CD14-positive monocyte (primary cell): Measurements from ENCODE around the gene SRGAP1. TPM values are rescaled to one million over a fixed set of nuclear protein-coding genes. Genes with fewer than 3 reads are reported as not detected.

Experiments used
- DNase-seq, 3 donors: peaks; one replicate each; pipeline ENCODE4 v3.0.0-alpha.2; 2011 to 2022
- H2AFZ ChIP-seq: 2 replicates; pipeline ENCODE4 v1.6.0; 2012; ENCODE audit warnings: mild to moderate bottlenecking, low read depth, low read length, inconsistent platforms; ENCODE audit not compliant: insufficient read depth, poor library complexity, severe bottlenecking
- H3K27ac ChIP-seq, 2 donors: 1 replicate in 1 of 2; 2 replicates in 1 of 2; pipeline ENCODE4 v1.5.1; 2012 to 2013; ENCODE audit warnings: low read length in 2 of 2, control low read depth in 1 of 2, inconsistent platforms in 1 of 2, low read depth in 1 of 2, mild to moderate bottlenecking in 1 of 2
- H3K27me3 ChIP-seq, 2 donors: one replicate each; pipeline versions ENCODE4 v1.6.0 to v1.6.1; 2011 to 2013; ENCODE audit warnings: low read length in 2 of 2; ENCODE audit not compliant: control insufficient read depth in 2 of 2, insufficient read depth in 2 of 2
- H3K36me3 ChIP-seq, 2 donors: replicated peaks in 1 of 2; 1 replicate in 1 of 2; 2 replicates in 1 of 2; pipeline versions ENCODE4 v1.5.1 to v1.6.1; 2012 to 2013; ENCODE audit warnings: low read length in 2 of 2, control low read depth in 1 of 2, inconsistent platforms in 1 of 2, mild to moderate bottlenecking in 1 of 2; ENCODE audit not compliant: insufficient read depth in 2 of 2, control insufficient read depth in 1 of 2
- H3K4me1 ChIP-seq, 2 donors: 1 replicate in 1 of 2; 2 replicates in 1 of 2; pipeline versions ENCODE4 v1.5.1 to v1.6.1; 2012 to 2013; ENCODE audit warnings: low read length in 2 of 2, control low read depth in 1 of 2, inconsistent platforms in 1 of 2, mild to moderate bottlenecking in 1 of 2, moderate library complexity in 1 of 2; ENCODE audit not compliant: insufficient read depth in 2 of 2, control insufficient read depth in 1 of 2
- H3K4me2 ChIP-seq: replicated peaks from 2 replicates; pipeline ENCODE3; 2012; ENCODE audit warnings: low read length, moderate library complexity, mild to moderate bottlenecking; ENCODE audit not compliant: poor library complexity, severe bottlenecking; ENCODE audit errors: extremely low read depth
- H3K4me3 ChIP-seq, 3 experiments: fragments of 200-600 bp in 1 of 3; sonication (generic) in 1 of 3; replicated peaks in 1 of 3; 1 replicate in 2 of 3; 2 replicates in 1 of 3; pipeline ENCODE4 v1.5.1; 2011 to 2013; ENCODE audit warnings: low read length in 3 of 3, mild to moderate bottlenecking in 3 of 3, control low read depth in 2 of 3, low read depth in 2 of 3, inconsistent platforms in 1 of 3, moderate library complexity in 1 of 3
- H3K79me2 ChIP-seq: 2 replicates; pipeline ENCODE4 v1.6.0; 2012; ENCODE audit warnings: mild to moderate bottlenecking, control low read depth, inconsistent platforms, low read length, moderate library complexity; ENCODE audit not compliant: insufficient read depth
- H3K9ac ChIP-seq: 2 replicates; pipeline ENCODE4 v1.6.0; 2017; ENCODE audit warnings: low read length, mild to moderate bottlenecking; ENCODE audit not compliant: insufficient read depth, poor library complexity, severe bottlenecking
- H3K9me3 ChIP-seq, 2 donors: replicated peaks in 1 of 2; 1 replicate in 1 of 2; 2 replicates in 1 of 2; pipeline versions ENCODE4 v1.5.1 to v1.6.1; 2012 to 2013; ENCODE audit warnings: low read length in 2 of 2, control low read depth in 1 of 2; ENCODE audit not compliant: control insufficient read depth in 1 of 2, insufficient read depth in 1 of 2
- H4K20me1 ChIP-seq: 2 replicates; pipeline ENCODE4 v1.6.0; 2012; ENCODE audit warnings: mild to moderate bottlenecking, low read length, control low read depth, moderate library complexity; ENCODE audit not compliant: insufficient read depth
- H3K27ac Mint-ChIP-seq, 7 donors: one replicate each; pipeline ENCODE4 v1.8.0; 2020; ENCODE audit warnings: mild to moderate bottlenecking in 7 of 7, mixed read lengths in 7 of 7, moderate library complexity in 6 of 7, inconsistent platforms in 2 of 7
- H3K27me3 Mint-ChIP-seq, 3 donors: one replicate each; pipeline ENCODE4 v1.8.0; 2021 to 2022; ENCODE audit warnings: low read depth in 3 of 3, mild to moderate bottlenecking in 3 of 3, mixed read lengths in 3 of 3, moderate library complexity in 3 of 3, inconsistent platforms in 1 of 3
- H3K36me3 Mint-ChIP-seq, 2 donors: one replicate each; pipeline ENCODE4 v1.8.0; 2020; ENCODE audit warnings: mixed read lengths in 2 of 2, inconsistent platforms in 1 of 2, mild to moderate bottlenecking in 1 of 2
- H3K4me1 Mint-ChIP-seq: one replicate; pipeline ENCODE4 v1.8.0; 2020; ENCODE audit warnings: mild to moderate bottlenecking, mixed read lengths
- H3K4me3 Mint-ChIP-seq, 2 donors: one replicate each; pipeline ENCODE4 v1.8.0; 2020; ENCODE audit warnings: mild to moderate bottlenecking in 2 of 2, mixed read lengths in 2 of 2, moderate library complexity in 1 of 2
- H3K9me3 Mint-ChIP-seq, 7 donors: one replicate each; pipeline ENCODE4 v1.8.0; 2020 to 2022; ENCODE audit warnings: mixed read lengths in 7 of 7, mild to moderate bottlenecking in 6 of 7, moderate library complexity in 6 of 7, inconsistent platforms in 2 of 7
- WGBS: methylation state at CpG from one replicate; pipeline ENCODE4 v1.1.5; 2013; ENCODE audit warnings: missing lambda C conversion rate; ENCODE audit not compliant: insufficient coverage; 5-methylcytosine and 5-hydroxymethylcytosine counted together
- intact Hi-C, 2 donors: fragments of 100-400 bp; cut with micrococcal nuclease; formaldehyde crosslinking; loops; one replicate each; pipeline versions ENCODE4 v1.15.0 to v1.15.1; 2023
- polyA plus RNA-seq, 3 donors: library from polyadenylated mRNA; depleted of rRNA in 1 of 3; unstranded in 2 of 3; stranded (reverse) in 1 of 3; fragments of 300-500 nt in 2 of 3; fragments of >200 nt in 1 of 3; fragmentation: Illumina TruSeq in 2 of 3; gene quantifications; 1 replicate in 2 of 3; 2 replicates in 1 of 3; pipeline ENCODE4 v1.2.3, GENCODE V29; 2012 to 2021
- TF ChIP-seq, protein P1 (sequence below): fragments of 200-600 bp; IDR thresholded peaks from one replicate; pipeline ENCODE4 v1.8.0; 2022; ENCODE audit warnings: antibody characterized with exemption, mild to moderate bottlenecking

Gene SRGAP1
- polyA plus RNA-seq, 3 donors, result 0.05 to 0.52 (median 0.07) TPM

DNA sequence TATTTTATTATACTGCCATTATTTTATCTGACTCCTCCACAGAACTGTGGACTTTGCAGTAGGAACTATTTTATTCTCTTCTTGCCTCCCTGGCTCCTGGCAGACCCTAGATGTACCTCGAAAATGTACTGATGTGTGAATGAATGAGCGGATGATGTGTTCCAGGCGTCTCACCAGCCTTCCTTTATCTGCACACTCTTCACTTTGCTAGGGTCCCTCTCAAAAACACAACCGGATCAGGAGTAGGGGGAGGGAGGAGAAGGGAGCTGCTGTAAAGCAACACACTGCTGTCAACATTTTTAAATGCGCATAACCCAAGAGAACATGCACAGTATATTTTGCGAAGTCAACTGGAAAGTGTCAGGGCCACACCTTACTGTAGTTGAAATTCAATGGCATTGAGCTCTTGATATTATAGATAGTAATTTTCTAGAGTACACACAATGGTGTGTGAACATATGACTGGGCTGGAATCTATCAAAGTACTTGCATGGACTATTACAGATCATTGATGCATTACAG is 36.3 kb downstream of the SRGAP1 start:
- Histone ChIP-seq H3K36me3 (no peaks in the 10 kb centered on the region), H2AFZ (no peak overlapping the region), H3K9me3 (no peaks in the 10 kb centered on the region), H4K20me1 (no peaks in the 10 kb centered on the region), H3K27ac (no peak overlapping the region), H3K4me1 (no peaks in the 10 kb centered on the region), H3K4me3 (no peak overlapping the region), H3K9ac (no peak overlapping the region), H3K27me3 (no peaks in the 10 kb centered on the region), H3K79me2 (no peaks in the 10 kb centered on the region), H3K4me2 (no peak overlapping the region)
- Mint-ChIP-seq H3K27ac (no peak overlapping the region), H3K36me3 (no peaks in the 10 kb centered on the region), H3K27me3 (peaks cover 0 to 6% (median 1%) of the 10 kb centered on the region in 3 donors), H3K9me3 (peaks cover 0 to 9% (median 0%) of the 10 kb centered on the region in 7 donors), H3K4me3 (no peak overlapping the region), H3K4me1 (peaks cover 9% of the 10 kb centered on the region)
- WGBS, result no CpG with 5 or more reads among the region's 6 CpGs
- DNase-seq, result no peak
- intact Hi-C loops, result no loop called here
- TF ChIP-seq, protein P1, sequence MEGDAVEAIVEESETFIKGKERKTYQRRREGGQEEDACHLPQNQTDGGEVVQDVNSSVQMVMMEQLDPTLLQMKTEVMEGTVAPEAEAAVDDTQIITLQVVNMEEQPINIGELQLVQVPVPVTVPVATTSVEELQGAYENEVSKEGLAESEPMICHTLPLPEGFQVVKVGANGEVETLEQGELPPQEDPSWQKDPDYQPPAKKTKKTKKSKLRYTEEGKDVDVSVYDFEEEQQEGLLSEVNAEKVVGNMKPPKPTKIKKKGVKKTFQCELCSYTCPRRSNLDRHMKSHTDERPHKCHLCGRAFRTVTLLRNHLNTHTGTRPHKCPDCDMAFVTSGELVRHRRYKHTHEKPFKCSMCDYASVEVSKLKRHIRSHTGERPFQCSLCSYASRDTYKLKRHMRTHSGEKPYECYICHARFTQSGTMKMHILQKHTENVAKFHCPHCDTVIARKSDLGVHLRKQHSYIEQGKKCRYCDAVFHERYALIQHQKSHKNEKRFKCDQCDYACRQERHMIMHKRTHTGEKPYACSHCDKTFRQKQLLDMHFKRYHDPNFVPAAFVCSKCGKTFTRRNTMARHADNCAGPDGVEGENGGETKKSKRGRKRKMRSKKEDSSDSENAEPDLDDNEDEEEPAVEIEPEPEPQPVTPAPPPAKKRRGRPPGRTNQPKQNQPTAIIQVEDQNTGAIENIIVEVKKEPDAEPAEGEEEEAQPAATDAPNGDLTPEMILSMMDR, result no peak

DNA sequence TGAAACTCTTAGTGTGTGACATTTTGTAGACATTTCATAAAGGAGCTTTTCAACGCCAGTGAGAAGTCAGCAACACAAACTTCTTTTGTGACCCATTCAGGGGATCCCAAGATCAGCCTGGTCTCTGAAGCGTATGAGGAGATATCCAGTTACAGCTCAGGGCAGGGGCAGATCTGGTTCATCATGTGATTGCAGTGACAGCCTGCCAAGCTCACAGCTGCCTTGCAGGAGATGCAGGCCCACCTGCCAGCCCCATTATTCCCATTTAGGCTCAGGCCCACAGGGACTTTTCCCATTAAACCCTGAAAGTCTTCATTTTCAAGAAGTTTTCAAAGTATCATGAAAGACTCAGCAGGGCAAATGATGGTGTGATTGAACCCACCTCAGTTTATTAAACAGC is 38.3 kb downstream of the SRGAP1 start:
- no peaks in the 10 kb centered on the region for H3K36me3 Mint-ChIP-seq
- no peaks in the 10 kb centered on the region for H3K27me3 ChIP-seq
- no peaks in the 10 kb centered on the region for H3K9me3 ChIP-seq
- H3K27me3 Mint-ChIP-seq, result peaks cover 0 to 3% (median 0%) of the 10 kb centered on the region in 3 donors
- no peaks in the 10 kb centered on the region for H3K4me1 ChIP-seq
- H3K36me3 ChIP-seq, result no peaks in the 10 kb centered on the region
- no peak for DNase-seq
- H4K20me1 ChIP-seq, result no peaks in the 10 kb centered on the region
- no peak overlapping the region for H3K4me2 ChIP-seq
- intact Hi-C loops, result no loop called here
- H3K4me3 Mint-ChIP-seq, result no peak overlapping the region
- no peak overlapping the region for H2AFZ ChIP-seq
- no peak overlapping the region for H3K4me3 ChIP-seq
- no peak overlapping the region for H3K27ac Mint-ChIP-seq
- H3K79me2 ChIP-seq, result no peaks in the 10 kb centered on the region
- peaks cover 0 to 9% (median 0%) of the 10 kb centered on the region in 7 donors for H3K9me3 Mint-ChIP-seq
- H3K27ac ChIP-seq, result no peak overlapping the region
- no peak overlapping the region for H3K9ac ChIP-seq
- 100% methylated on average over 1 of the region's 2 CpGs for WGBS
- H3K4me1 Mint-ChIP-seq, result peaks cover 4% of the 10 kb centered on the region
- TF ChIP-seq, protein P1, result no peak
